HuH-7.5 (cell line): Measurements from ENCODE around the gene AOX1.
"Not testable (repeated sequence)": the region's sequence is repeated elsewhere in the genome, so short reads cannot be mapped to it uniquely, and the experiment has no call there.

Experiments
- DNase-seq: peaks from one replicate; pipeline ENCODE4 v3.0.0; 2011; ENCODE audit warnings: low spot score

The AOX1 gene

GRCh38 chr2:200667413-200667812 lies 81.6 kb downstream of the AOX1 start:
- DNase-seq, result no peak

DNA sequence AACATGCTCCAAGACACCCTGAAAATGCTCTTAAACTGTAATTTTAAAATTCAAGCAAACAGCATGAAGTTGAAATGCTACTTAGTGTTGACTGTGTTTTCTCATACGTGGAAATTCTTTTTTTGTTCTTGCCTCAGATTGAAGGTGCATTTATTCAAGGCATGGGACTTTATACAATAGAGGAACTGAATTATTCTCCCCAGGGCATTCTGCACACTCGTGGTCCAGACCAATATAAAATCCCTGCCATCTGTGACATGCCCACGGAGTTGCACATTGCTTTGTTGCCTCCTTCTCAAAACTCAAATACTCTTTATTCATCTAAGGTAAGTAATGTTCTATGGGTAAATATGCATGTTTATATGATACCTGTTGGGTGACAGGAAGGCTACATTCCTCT lies 82.7 kb downstream of the AOX1 start:
- no peak for DNase-seq

GRCh38 chr2:200669308-200669707 lies 83.5 kb downstream of the AOX1 start:
- DNase-seq, result no peak

DNA sequence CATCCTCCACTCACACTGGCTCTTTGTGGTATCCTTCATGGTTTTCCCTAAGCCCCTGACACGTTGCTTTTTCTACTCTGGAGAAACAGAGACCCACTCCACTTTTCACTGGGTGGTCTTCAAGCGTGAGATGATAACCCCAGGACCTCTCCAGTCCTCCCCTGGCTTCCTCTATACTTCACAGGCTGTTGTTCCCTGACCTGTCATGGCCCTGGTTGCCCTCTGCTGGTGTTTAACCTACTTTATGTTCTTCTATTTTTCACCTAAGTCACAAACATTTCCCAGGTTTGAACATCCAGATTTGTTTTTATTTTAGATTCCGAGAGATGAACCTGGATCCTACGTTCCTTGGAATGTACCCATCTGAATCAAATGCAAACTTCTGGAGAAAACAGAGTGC lies 84.5 kb downstream of the AOX1 start:
- no peak for DNase-seq

GRCh38 chr2:200670751-200671150 lies 84.9 kb downstream of the AOX1 start:
- DNase-seq, result no peak

DNA sequence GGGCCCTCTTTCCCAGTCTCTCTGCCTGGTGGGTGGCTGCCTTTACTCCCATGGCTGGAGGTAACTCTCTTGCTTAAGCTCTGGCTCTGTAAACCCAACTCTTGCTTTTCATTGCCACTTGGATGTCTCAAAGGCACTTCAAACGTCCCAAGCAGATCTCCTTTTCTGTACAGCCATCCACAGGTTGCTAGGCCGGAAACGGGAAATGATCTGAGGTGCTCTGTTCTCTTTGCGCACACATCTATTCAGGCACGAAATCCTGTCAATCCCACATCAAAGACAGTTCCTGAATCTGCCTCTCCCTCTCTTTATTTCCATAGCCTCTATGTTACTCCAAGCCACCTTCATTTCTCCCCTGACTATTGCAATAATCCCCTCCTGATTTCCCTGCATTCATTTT lies 87.4 kb downstream of the AOX1 start:
- DNase-seq, result no peak

DNA sequence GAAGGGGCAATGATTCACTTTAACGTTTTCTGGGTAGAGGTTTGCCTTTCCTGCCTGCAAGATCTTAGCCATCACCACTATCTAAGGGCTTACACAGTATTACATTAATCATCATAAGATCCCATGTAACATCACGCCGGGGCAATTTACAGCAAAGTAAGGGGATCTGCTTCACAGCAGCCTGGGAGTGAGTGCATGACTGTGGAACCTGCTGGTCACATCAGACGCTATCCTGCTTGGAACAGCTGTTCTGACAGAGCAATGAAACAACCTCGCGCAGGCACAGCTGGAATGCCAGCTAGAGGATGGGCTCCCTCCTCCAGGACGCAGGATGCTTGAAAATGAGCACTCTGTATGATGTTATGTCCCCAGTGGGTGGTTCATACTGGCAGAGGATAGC lies 89.0 kb downstream of the AOX1 start:
- no peak for DNase-seq

DNA sequence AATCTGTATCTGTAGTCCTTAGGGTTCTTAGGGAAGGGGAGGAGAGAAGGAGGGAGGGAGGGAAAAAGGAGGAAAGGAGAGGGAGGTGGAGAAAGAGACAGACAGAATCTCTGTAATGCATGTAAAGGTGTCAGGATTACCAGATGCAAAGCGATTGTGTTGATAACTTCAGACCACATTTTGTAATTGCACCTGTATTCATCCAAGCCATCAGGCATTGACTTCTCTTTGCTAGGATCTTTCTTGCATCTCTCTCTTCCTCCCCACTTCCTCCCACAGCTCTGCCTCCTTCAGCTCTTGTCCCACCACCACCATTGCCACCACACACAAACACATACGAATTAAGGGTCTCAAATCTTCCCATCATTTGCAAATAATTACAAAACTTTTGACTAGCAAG lies 91.4 kb downstream of the AOX1 start:
- no peak for DNase-seq

GRCh38 chr2:200677721-200678532 lies 92.1 kb downstream of the AOX1 start:
- DNase-seq, result no peak

GRCh38 chr2:200679127-200679526 lies 93.3 kb downstream of the AOX1 start:
- no peak for DNase-seq

GRCh38 chr2:200679535-200679934 lies 93.7 kb downstream of the AOX1 start:
- no peak for DNase-seq

- no peak for DNase-seq
These were observed 95.9 kb downstream of the AOX1 start for GRCh38 chr2:200681697-200682096.

DNA sequence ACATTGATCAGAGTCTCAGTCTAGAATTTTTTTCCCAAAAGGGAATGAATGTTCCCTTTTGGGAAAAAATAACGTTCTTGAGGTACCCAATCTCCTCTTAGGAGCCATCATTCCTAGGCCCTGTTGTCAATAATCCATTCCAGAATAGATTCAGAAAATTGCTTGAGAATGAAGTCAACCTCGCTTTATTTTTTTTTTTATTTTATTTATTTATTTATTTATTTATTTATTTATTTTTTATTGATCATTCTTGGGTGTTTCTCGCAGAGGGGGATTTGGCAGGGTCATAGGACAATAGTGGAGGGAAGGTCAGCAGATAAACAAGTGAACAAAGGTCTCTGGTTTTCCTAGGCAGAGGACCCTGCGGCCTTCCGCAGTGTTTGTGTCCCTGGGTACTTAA lies 96.6 kb downstream of the AOX1 start:
- DNase-seq, result not testable (repeated sequence)

- DNase-seq, result no peak
These were observed 102.4 kb downstream of the AOX1 start for GRCh38 chr2:200687922-200688920.

DNA sequence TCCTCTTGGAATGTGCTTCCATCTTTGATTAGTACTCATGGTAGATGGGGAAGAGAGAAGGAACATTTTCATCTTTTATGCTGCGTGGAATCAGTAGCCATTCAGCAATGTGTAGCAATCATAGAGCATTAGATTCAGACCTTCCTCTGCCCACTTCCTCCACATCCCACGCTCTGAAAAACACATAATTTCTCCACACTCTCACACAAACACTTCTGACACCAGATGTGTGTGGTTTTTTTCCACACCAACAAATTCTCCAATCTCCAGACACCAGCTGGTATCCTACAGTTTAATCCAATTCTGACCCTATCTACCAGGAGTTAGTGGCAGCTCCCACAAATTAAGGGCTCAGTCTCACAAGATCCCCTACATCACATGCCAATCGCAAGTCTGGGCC lies 103.3 kb downstream of the AOX1 start:
- DNase-seq, result no peak

- no peak for DNase-seq
These were observed 108.1 kb downstream of the AOX1 start for GRCh38 chr2:200693836-200694470.

DNA sequence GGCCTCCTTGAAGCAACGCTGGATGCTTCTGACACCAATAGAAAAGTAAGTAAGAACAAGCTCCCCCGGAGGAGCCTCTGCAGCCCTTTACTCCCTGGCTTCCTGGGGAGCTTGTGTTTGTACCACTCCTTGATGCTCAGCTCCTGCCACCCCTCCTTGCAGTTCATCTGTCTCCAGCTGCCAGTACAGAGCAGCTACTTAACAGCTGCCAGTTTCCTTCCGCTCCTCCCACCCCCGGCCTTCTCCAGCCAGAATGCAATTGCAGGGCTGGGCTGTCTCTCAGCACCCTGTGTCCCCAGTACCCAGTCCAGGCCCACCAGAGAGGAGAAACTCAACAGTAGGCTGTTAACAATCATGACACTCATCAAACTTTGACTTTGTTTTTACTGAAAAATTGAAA lies 109.4 kb downstream of the AOX1 start:
- no peak for DNase-seq

- no peak for DNase-seq
These were observed 109.8 kb downstream of the AOX1 start for GRCh38 chr2:200695601-200696000.

GRCh38 chr2:200698217-200698616 lies 112.4 kb downstream of the AOX1 start:
- DNase-seq, result no peak

- DNase-seq, result no peak
These were observed 113.5 kb downstream of the AOX1 start for GRCh38 chr2:200699310-200699709.

- no peak for DNase-seq
These were observed 115.0 kb downstream of the AOX1 start for GRCh38 chr2:200700856-200701255.

DNA sequence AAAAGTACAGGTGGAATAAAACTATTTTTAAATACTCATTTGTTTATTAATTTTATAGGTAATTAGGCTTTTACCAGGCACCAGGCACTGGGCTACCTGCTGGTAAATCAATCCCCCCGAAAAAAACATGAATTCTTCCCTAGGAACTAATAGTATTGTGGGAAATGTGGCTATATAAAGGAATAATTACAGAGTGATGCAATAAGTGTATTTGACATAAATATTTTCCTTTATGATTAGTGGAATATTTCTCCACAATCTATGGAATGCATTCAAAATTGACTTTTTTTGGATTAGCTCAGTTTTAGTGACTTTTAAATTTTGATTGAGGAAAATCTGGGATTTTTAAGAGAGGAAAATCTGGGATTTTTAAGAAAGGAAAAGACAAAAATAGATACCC lies 116.2 kb downstream of the AOX1 start:
- DNase-seq, result no peak
